K562 (cell line): ENCODE results near the gene STAG2.

Experiments
- FOSL1 ChIP-seq: fragments of 200-800 bp; sonication (Bioruptor generic); conservative IDR thresholded peaks from 2 replicates; pipeline ENCODE4 v1.6.1; 2016; ENCODE audit warnings: missing genetic modification characterization, missing compliant biosample characterization
- GABPA ChIP-seq: fragments of 200-800 bp; sonication (Bioruptor generic); conservative IDR thresholded peaks from 2 replicates; pipeline ENCODE4 v1.6.1; 2016; ENCODE audit warnings: low read depth, missing genetic modification characterization, missing compliant biosample characterization
- MAFK ChIP-seq: IDR thresholded peaks from 2 replicates; pipeline ENCODE4 v1.6.1; 2011; ENCODE audit warnings: low read length, improper control_type of control experiment
- NFIC ChIP-seq: fragments of 450-650 bp; IDR thresholded peaks from 2 replicates; pipeline ENCODE4 v1.6.1; 2017; ENCODE audit warnings: mild to moderate bottlenecking, inconsistent platforms
- PHF21A ChIP-seq: fragments of 450-650 bp; IDR thresholded peaks from 2 replicates; pipeline ENCODE4 v1.6.1; 2017; ENCODE audit warnings: low read depth, borderline replicate concordance
- SRF ChIP-seq, 2 experiments: fragments of 250-450, 450-650 bp in 1 of 2; sonication (Bioruptor Pico) in 1 of 2; sonication (generic) in 1 of 2; formaldehyde crosslinking; IDR thresholded peaks; 2 replicates each; pipeline versions ENCODE4 v1.5.0 to v1.5.1; 2020 to 2022; ENCODE audit warnings: mild to moderate bottlenecking in 1 of 2, missing genetic modification reagents in 1 of 2
- TAF1 ChIP-seq: IDR thresholded peaks from 2 replicates; pipeline ENCODE4 v1.6.1; 2011; ENCODE audit warnings: mild to moderate bottlenecking, low read length, moderate library complexity; ENCODE audit not compliant: insufficient read depth, control insufficient read depth, severe bottlenecking; ENCODE audit errors: extremely low read depth
- ZKSCAN8 ChIP-seq: fragments of 200-800 bp; sonication (Bioruptor generic); IDR thresholded peaks from 2 replicates; pipeline ENCODE4 v1.6.1; 2016; ENCODE audit warnings: missing genetic modification characterization, missing compliant biosample characterization
- ZNF146 ChIP-seq: IDR thresholded peaks from one replicate; pipeline ENCODE4 v1.6.1; 2018; ENCODE audit warnings: missing compliant biosample characterization; ENCODE audit not compliant: unreplicated experiment
- ZNF3 ChIP-seq: fragments of 250-450 bp; sonication (Bioruptor Pico); IDR thresholded peaks from 2 replicates; pipeline ENCODE4 v1.5.0; 2021; ENCODE audit warnings: mild to moderate bottlenecking, moderate library complexity
- TF ChIP-seq, protein P1 (sequence below): sonication (generic); formaldehyde crosslinking; IDR thresholded peaks from 2 replicates; pipeline ENCODE4 v1.8.0; 2022; ENCODE audit warnings: mild to moderate bottlenecking, missing genetic modification reagents, borderline replicate concordance

DNA sequence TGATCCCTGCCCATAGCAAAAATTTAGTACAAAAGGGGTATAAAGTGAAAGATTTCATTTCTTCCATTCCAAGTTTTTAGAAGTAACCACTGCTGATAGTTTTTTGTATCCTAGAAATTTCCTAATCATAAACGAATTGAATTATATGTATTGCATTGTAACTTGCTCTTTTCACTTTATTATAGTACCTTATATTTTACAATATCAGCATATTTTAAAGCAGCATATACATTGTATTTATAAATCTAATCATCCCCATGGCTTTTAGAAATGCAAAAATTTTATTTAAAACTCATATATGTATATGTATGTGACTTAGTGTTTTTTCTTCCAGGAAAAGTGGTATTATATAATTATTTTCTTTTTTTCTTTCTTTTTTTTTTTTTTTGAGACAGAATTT, 27.7 kb downstream of the STAG2 start:
- TF ChIP-seq GABPA (no peak), FOSL1 (tag) (no peak), ZNF146 (no peak), MAFK (peak; percentile 13; the same call in 1 of the 2 replicates), ZKSCAN8 (CRISPR knock-in tag) (no peak), PHF21A (no peak), NFIC (no peak), TAF1 (no peak), ZNF3 (CRISPR knock-in tag) (no peak), SRF (CRISPR knock-in tag; IDR thresholded peaks at IDR 0.05) (no peak)
- TF ChIP-seq, protein P1, sequence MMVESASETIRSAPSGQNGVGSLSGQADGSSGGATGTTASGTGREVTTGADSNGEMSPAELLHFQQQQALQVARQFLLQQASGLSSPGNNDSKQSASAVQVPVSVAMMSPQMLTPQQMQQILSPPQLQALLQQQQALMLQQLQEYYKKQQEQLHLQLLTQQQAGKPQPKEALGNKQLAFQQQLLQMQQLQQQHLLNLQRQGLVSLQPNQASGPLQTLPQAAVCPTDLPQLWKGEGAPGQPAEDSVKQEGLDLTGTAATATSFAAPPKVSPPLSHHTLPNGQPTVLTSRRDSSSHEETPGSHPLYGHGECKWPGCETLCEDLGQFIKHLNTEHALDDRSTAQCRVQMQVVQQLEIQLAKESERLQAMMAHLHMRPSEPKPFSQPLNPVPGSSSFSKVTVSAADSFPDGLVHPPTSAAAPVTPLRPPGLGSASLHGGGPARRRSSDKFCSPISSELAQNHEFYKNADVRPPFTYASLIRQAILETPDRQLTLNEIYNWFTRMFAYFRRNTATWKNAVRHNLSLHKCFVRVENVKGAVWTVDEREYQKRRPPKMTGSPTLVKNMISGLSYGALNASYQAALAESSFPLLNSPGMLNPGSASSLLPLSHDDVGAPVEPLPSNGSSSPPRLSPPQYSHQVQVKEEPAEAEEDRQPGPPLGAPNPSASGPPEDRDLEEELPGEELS (CRISPR knock-in tag) = no peak
